HEK293 (cell line): ENCODE measurements around the gene SPRED3.

ENCODE experiments used
- BCL11B ChIP-seq: fragments of 450-650 bp; formaldehyde crosslinking; IDR thresholded peaks from 2 replicates; pipeline ENCODE4 v1.5.1; 2016; ENCODE audit warnings: low read depth, missing biosample characterization, missing genetic modification characterization
- CTCF ChIP-seq: fragments of 450-650 bp; formaldehyde crosslinking; IDR thresholded peaks from 2 replicates; pipeline ENCODE4 v1.5.1; 2016; ENCODE audit warnings: missing biosample characterization, missing genetic modification characterization
- HIC1 ChIP-seq: fragments of 450-650 bp; formaldehyde crosslinking; IDR thresholded peaks from 2 replicates; pipeline ENCODE4 v1.5.1; 2016; ENCODE audit warnings: missing biosample characterization, missing genetic modification characterization
- IKZF3 ChIP-seq: fragments of 450-650 bp; IDR thresholded peaks from 2 replicates; pipeline ENCODE4 v1.5.0; 2018; ENCODE audit warnings: missing biosample characterization, mild to moderate bottlenecking, missing genetic modification characterization, moderate library complexity
- KLF9 ChIP-seq: fragments of 450-650 bp; formaldehyde crosslinking; IDR thresholded peaks from 2 replicates; pipeline ENCODE4 v1.5.1; 2016; ENCODE audit warnings: missing biosample characterization, missing genetic modification characterization, low read depth
- TRIM28 ChIP-seq: IDR thresholded peaks from 2 replicates; pipeline ENCODE4 v1.6.1; 2011; ENCODE audit warnings: low read length, control low read depth, borderline replicate concordance
- TSHZ1 ChIP-seq: fragments of 450-650 bp; formaldehyde crosslinking; IDR thresholded peaks from 2 replicates; pipeline ENCODE4 v1.5.1; 2016; ENCODE audit warnings: missing biosample characterization, missing genetic modification characterization, borderline replicate concordance
- ZBTB20 ChIP-seq: fragments of 450-650 bp; formaldehyde crosslinking; IDR thresholded peaks from 2 replicates; pipeline ENCODE4 v1.5.1; 2016; ENCODE audit warnings: missing biosample characterization, missing genetic modification characterization
- ZBTB26 ChIP-seq: fragments of 450-650 bp; formaldehyde crosslinking; optimal IDR thresholded peaks from 2 replicates; pipeline ENCODE3; 2016; ENCODE audit warnings: missing biosample characterization, mild to moderate bottlenecking, missing genetic modification characterization
- ZEB2 ChIP-seq: fragments of 450-650 bp; formaldehyde crosslinking; IDR thresholded peaks from 2 replicates; pipeline ENCODE4 v1.5.1; 2016; ENCODE audit warnings: missing biosample characterization, missing genetic modification characterization
- ZIC2 ChIP-seq: fragments of 450-650 bp; formaldehyde crosslinking; IDR thresholded peaks from 2 replicates; pipeline ENCODE4 v1.5.1; 2016; ENCODE audit warnings: missing biosample characterization, missing genetic modification characterization
- ZNF140 ChIP-seq: fragments of 450-650 bp; formaldehyde crosslinking; IDR thresholded peaks from 2 replicates; pipeline ENCODE4 v1.5.1; 2016; ENCODE audit warnings: missing biosample characterization, missing genetic modification characterization
- ZNF19 ChIP-seq: fragments of 450-650 bp; formaldehyde crosslinking; IDR thresholded peaks from 2 replicates; pipeline ENCODE4; 2016; ENCODE audit warnings: missing biosample characterization, missing genetic modification characterization, low read depth
- ZNF223 ChIP-seq: fragments of 450-650 bp; formaldehyde crosslinking; IDR thresholded peaks from 2 replicates; pipeline ENCODE4 v1.5.1; 2016; ENCODE audit warnings: missing biosample characterization, missing genetic modification characterization
- ZNF26 ChIP-seq: fragments of 450-650 bp; formaldehyde crosslinking; IDR thresholded peaks from 2 replicates; pipeline ENCODE4 v1.5.1; 2016; ENCODE audit warnings: missing biosample characterization, missing genetic modification characterization
- ZNF274 ChIP-seq, 2 experiments: fragments of 200-500 bp in 1 of 2; fragments of 450-650 bp in 1 of 2; sonication (Bioruptor generic) in 1 of 2; formaldehyde crosslinking in 1 of 2; IDR thresholded peaks; 2 replicates each; pipeline versions ENCODE4 v1.5.1 to v1.6.1; 2014 to 2016; ENCODE audit warnings: borderline replicate concordance in 1 of 2, inconsistent platforms in 1 of 2, low read length in 1 of 2, missing biosample characterization in 1 of 2, missing genetic modification characterization in 1 of 2
- ZNF292 ChIP-seq: fragments of 450-650 bp; formaldehyde crosslinking; IDR thresholded peaks from 2 replicates; pipeline ENCODE4 v1.5.1; 2016; ENCODE audit warnings: low read depth, missing biosample characterization, missing genetic modification characterization, borderline replicate concordance
- ZNF501 ChIP-seq: fragments of 450-650 bp; formaldehyde crosslinking; IDR thresholded peaks from 2 replicates; pipeline ENCODE4 v1.5.1; 2016; ENCODE audit warnings: missing biosample characterization, missing genetic modification characterization
- ZNF549 ChIP-seq: fragments of 450-650 bp; IDR thresholded peaks from 2 replicates; pipeline ENCODE4 v1.5.1; 2018; ENCODE audit warnings: missing biosample characterization, missing genetic modification characterization, mild to moderate bottlenecking, inconsistent platforms, moderate library complexity
- ZNF626 ChIP-seq: fragments of 450-650 bp; sonication (Bioruptor Pico); formaldehyde crosslinking; IDR thresholded peaks from 2 replicates; pipeline ENCODE4 v1.5.1; 2018; ENCODE audit warnings: missing biosample characterization, missing genetic modification characterization, inconsistent platforms
- ZNF664 ChIP-seq: fragments of 450-650 bp; formaldehyde crosslinking; IDR thresholded peaks from 2 replicates; pipeline ENCODE4 v1.5.1; 2016; ENCODE audit warnings: missing biosample characterization, missing genetic modification characterization
- ZNF677 ChIP-seq: fragments of 450-650 bp; IDR thresholded peaks from 2 replicates; pipeline ENCODE4 v1.5.0; 2018; ENCODE audit warnings: missing biosample characterization, mild to moderate bottlenecking, missing genetic modification characterization, moderate library complexity
- ZNF704 ChIP-seq: fragments of 450-650 bp; formaldehyde crosslinking; IDR thresholded peaks from 2 replicates; pipeline ENCODE4 v1.5.1; 2016; ENCODE audit warnings: missing biosample characterization, missing genetic modification characterization
- ZNF707 ChIP-seq: fragments of 450-650 bp; formaldehyde crosslinking; IDR thresholded peaks from 2 replicates; pipeline ENCODE4 v1.5.1; 2016; ENCODE audit warnings: missing biosample characterization, missing genetic modification characterization
- ZNF785 ChIP-seq: fragments of 450-650 bp; formaldehyde crosslinking; IDR thresholded peaks from 2 replicates; pipeline ENCODE4 v1.5.1; 2016; ENCODE audit warnings: missing biosample characterization, missing genetic modification characterization
- ZSCAN23 ChIP-seq: fragments of 450-650 bp; formaldehyde crosslinking; IDR thresholded peaks from 2 replicates; pipeline ENCODE4 v1.5.1; 2016; ENCODE audit warnings: missing biosample characterization, missing genetic modification characterization
- ZXDB ChIP-seq: fragments of 450-650 bp; formaldehyde crosslinking; IDR thresholded peaks from 2 replicates; pipeline ENCODE4 v1.5.1; 2016; ENCODE audit warnings: missing biosample characterization, missing genetic modification characterization

The SPRED3 gene

GRCh38 chr19:38417544-38418506 lies 29.3 kb downstream of the SPRED3 start (continued):
- peak; percentile 67 for TF ChIP-seq IKZF3 (tag by site-specific recombination)
- peak; percentile 94 for TF ChIP-seq KLF9 (tag by site-specific recombination)
- no peak for TF ChIP-seq ZNF26 (tag by site-specific recombination)
- no peak for TF ChIP-seq ZNF664 (tag by site-specific recombination)
- no peak; the same call in 1 of the 2 replicates for TF ChIP-seq CTCF (tag by site-specific recombination)
- TF ChIP-seq ZBTB26 (tag by site-specific recombination), result peak; percentile 18
- no peak for TF ChIP-seq ZNF677 (tag by site-specific recombination)
- TF ChIP-seq ZNF549 (tag by site-specific recombination), result no peak
- 0 out of 2 replicates have a peak, but pooled peaks have one; percentile 29 for TF ChIP-seq ZEB2
- no peak for TF ChIP-seq ZNF274 (IDR thresholded peaks at IDR 0.05; ENCODE audit: low read length)
- TF ChIP-seq ZNF274 (tag by site-specific recombination; IDR thresholded peaks at IDR 0.05; ENCODE audit: borderline replicate concordance), result no peak
- TF ChIP-seq ZNF223 (tag by site-specific recombination), result no peak; the same call in 1 of the 2 replicates
- TF ChIP-seq ZNF501 (tag by site-specific recombination), result peak; percentile 22; the same call in 1 of the 2 replicates
- TF ChIP-seq HIC1, result no peak
- no peak for TF ChIP-seq TSHZ1 (tag by site-specific recombination)
- TF ChIP-seq ZNF704 (tag by site-specific recombination), result no peak
- TF ChIP-seq ZSCAN23, result no peak
- TF ChIP-seq ZNF707 (tag by site-specific recombination), result no peak
- TF ChIP-seq ZNF140, result no peak
- TF ChIP-seq TRIM28, result no peak
- no peak for TF ChIP-seq ZNF785 (tag by site-specific recombination)
- peak; percentile 51 for TF ChIP-seq ZIC2 (tag by site-specific recombination)
- no peak for TF ChIP-seq ZNF292 (tag by site-specific recombination)
- peak; percentile 14; the same call in 1 of the 2 replicates for TF ChIP-seq ZBTB20 (tag by site-specific recombination)
- TF ChIP-seq ZXDB (tag by site-specific recombination), result peak; percentile 55; the same call in 1 of the 2 replicates
- no peak for TF ChIP-seq ZNF626
- no peak for TF ChIP-seq ZNF19
- TF ChIP-seq BCL11B (tag by site-specific recombination), result no peak
